ENCODE measurements around the gene KDM8.

Gene KDM8

GRCh38 chr16:27203507-27204311 is at the start of gene KDM8:
KDM8 (plus strand) TSS chr16:27203526; CDS start chr16:27210124, 6,598 bp downstream.
- DNase-seq: peak; percentile 99

- no peak for DNase-seq
Measured at GRCh38 chr16:27154705-27155521, 48.4 kb upstream of the KDM8 start.

- no peak for DNase-seq
Measured at GRCh38 chr16:27156579-27156978, 46.7 kb upstream of the KDM8 start.

DNA sequence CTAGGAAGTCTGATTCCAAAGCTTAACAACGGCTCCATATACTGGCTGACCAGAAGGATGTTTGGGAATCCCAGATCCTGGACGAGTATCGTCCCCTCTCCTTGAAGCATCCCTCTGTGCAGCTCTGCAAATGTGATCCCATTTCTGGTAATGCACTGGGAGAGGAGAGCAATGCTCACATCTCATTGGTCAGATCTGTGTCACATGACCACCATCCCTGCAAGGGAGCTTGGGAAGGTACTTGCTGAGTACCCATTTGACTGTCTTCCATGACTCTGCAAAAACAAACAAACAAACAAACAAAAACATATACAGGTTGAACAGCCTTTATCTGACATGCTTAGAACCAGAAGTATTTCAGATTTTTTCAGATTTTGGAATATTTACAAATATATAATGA is 41.9 kb upstream of the KDM8 start:
- DNase-seq: no peak

GRCh38 chr16:27164352-27164751 is 39.0 kb upstream of the KDM8 start:
- DNase-seq: no peak

DNA sequence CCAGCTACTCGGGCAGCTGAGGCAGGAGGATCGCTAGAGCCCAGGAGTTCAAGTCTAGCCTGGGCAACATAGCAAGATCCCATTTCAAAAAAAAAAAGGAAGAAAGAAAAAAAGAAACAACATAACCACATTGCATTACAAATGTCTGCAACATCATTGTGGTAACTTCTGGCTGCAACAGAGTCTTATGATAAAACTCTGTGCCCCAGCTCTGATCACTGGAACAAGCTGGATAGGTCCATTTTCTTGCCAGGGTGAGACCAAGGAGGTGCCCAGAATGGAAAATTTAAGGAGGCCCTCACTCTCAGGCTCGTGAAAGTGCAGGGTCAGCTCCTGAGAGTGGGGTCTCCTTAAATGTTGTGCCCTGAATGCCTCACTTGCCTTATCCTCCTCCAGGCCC is 37.8 kb upstream of the KDM8 start:
- DNase-seq: no peak

- DNase-seq: no peak
Measured at GRCh38 chr16:27168790-27169189, 34.5 kb upstream of the KDM8 start.

DNA sequence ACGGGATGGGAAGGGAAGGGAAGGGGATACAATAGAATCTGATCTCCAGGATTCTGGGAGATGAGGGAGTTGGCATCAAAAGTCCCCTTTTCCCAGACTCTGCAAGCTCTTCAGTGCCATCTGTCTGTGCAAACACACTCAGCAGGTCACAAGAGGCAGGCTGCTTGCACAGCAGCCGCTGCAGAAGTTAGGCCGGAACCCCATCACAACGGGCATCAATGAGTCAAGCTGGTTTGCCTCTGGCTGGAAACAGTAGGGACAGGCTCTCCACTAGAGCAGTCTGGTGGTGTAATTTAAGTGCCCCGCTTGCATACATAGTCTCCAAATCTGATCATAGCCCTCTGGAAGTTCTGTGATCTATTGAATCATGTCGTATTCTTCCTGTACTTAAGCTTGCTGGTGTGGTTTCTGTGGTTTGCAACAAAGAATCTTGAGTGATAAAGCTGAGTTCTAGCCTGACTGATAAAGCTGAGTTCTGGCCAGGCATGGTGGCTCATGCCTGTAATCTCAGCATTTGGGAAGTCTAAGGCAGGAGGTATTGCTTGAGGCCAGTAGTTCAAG is 33.7 kb upstream of the KDM8 start:
- no peak for DNase-seq

- no peak for DNase-seq
Measured at GRCh38 chr16:27171584-27171983, 31.7 kb upstream of the KDM8 start.

DNA sequence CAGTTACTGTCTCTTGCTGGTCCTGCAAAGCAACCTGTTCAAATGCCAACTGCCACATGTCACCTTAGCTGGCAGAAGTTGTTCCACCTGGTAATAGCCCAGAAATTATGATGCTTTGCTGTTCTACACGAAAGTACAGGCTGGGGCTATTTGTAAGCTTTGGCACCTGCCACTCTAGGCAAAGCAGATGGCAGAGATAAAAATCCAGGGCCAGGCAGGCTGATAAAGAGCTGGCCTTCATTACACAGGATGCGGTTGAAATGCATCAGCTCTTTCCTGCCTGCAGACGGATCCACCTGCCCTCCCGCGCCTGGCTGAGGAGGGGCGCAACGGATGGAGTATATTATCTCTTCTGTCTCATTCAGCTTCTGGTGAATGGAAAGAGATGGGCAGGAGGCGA is 29.3 kb upstream of the KDM8 start:
- DNase-seq: no peak

DNA sequence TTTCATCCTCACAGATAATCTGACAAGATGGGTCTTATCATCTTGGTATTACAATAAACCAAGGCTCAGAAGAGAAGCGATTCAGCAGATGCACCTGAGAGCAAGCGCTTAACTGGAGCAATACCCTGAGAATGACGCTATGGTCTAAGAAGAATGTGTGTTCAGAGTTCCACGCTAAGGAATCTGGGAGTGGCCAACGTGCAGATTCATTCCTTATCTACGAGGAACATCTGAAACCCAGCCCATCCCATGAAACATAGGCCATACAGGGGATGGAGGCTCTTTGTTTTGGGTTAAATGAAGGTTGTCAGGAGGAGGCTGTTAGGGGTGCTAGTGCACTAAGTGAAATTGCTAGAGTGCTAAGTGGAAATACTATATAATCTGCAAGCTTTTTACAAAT is 28.5 kb upstream of the KDM8 start:
- no peak for DNase-seq

GRCh38 chr16:27175888-27176287 is 27.4 kb upstream of the KDM8 start:
- DNase-seq: no peak

- no peak for DNase-seq
Measured at GRCh38 chr16:27177031-27177774, 26.1 kb upstream of the KDM8 start.

DNA sequence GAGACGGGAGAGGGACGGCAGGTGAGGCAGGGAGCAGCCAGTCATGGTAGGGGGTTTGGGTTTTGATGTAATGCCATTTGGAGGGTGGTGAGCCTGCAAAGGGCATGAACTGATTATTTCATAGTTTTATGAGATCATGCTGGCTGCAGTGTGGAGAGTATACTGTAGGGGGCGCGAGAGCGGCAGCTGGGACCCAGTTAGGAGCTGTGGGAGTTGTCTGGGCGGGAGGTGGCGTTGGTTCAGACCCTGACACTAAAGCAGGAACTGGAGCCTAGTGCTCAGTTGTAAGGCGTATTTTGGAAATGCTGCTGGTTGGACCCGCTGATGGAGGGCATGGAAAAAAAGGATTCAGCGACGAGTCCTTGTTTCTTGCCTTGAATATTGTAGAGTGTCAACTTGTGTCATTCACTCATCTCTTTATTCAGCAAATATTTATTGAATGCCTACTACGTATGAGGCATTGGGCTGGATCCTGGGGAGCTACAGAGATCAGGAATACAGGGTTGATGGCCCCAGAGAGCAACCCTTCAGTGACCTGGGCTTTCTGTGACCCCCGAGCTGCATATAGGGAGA is 23.7 kb upstream of the KDM8 start:
- peak; percentile 19 for DNase-seq

DNA sequence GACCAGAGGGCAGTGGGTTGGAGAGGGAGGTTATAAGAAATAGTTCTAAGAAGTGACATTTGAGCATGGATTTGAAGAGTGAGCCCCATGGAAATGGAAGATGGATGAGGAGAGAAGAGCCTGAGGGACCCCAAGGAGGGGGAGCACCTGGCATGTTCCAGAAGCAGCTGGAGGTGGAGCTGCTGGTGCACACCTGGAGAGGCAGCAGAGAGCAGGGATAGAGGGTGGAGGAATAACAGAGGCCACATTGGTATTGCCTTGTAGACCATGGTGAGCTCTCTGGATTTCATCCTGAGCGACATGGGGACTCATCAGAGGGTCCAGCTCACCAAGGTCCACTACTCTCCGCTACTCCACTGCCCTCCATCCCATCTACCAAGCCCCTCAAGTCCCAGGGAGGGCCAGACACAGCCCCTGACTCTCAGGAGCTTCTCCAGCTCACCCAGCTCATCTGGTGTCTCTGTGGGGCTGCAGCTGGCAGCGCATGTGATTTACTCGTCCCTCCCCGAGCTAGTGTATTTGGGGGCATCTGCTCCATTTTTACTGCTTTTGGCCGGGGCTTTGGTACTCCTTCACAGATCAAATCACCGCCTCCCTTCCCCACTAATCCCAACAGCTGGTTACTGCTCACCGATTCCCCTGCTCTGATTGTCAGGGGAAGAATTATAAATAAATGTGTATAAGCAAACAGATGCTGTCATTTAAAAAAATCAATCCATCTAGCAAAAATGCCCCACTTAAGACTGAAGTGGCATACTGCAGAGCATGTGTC is 22.1 kb upstream of the KDM8 start:
- DNase-seq: no peak

DNA sequence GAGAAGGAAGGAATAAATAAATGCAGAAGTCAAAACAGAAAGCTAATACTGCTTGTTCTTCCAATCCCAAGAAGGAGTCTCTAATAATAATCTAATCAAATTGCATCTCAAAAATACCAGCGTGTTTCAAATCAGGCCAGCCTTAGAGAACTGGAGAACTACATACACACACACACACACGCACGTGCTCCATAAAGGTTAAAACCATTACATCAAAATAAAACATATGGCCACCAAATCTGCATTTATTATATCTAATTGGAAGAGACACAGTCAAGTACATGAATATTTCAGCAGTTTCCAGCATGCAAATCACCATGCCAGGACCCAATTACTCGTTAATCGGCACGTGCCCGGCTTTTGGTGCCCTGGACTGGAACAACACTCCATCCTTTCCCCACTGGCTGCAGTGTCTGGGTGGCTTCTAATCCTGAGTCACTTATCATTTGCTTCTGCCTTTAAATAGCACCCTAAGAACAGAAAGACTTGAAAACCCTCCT is 20.4 kb upstream of the KDM8 start:
- DNase-seq: no peak

- no peak for DNase-seq
Measured at GRCh38 chr16:27185776-27186130, 17.6 kb upstream of the KDM8 start.

- DNase-seq: no peak
Measured at GRCh38 chr16:27188633-27189032, 14.7 kb upstream of the KDM8 start.

DNA sequence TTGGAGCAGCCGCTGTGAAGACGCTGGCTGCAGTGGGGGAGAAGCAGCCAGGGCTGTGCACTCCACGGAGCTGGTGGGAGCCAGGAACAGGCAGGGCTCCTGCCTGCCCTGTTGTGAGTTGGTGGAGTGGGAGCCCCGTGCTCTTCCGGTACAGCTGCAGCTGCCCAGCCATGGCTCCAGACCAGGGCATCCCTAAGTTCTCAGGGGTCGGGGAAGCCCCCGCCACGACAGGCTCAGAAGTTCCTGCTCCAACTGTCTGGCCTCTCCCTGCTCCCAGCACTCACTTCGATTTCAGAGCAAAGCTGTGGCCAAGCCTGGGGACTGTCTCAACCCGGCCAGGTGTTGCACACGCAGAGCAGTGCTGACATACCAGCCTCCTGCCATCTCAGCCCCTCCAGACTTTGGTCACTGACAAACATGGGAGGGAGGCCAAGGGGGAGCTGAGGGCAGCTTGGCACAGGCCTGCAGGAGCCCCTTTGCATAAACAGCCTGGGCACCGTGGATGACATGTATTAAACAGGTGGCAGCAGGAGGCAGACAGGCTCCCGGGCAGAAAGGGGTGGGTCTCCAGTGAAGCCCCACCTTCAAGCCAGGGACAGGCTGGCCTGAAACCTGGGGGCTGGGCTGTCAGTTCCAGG is 13.9 kb upstream of the KDM8 start:
- no peak for DNase-seq

GRCh38 chr16:27190316-27190871 is 12.9 kb upstream of the KDM8 start:
- no peak for DNase-seq

GRCh38 chr16:27191352-27191924 is 11.9 kb upstream of the KDM8 start:
- no peak for DNase-seq
